Hepatocyte (in vitro differentiated cells): ENCODE measurements around the gene TIMM44. TPM values are rescaled to one million over a fixed set of nuclear protein-coding genes. Genes with fewer than 3 reads are reported as not detected.

Experiments
- DNase-seq: peaks from one replicate; pipeline ENCODE4 v3.0.0-alpha.2; 2016; ENCODE audit warnings: low spot score
- H2AFZ ChIP-seq: fragments of 200-600 bp; sonication (generic); 2 replicates; pipeline ENCODE4 v1.6.0; 2016; ENCODE audit warnings: antibody characterized with exemption, mild to moderate bottlenecking
- H3K27ac ChIP-seq: fragments of 200-600 bp; sonication (generic); 2 replicates; pipeline ENCODE4 v1.5.1; 2016; ENCODE audit warnings: mild to moderate bottlenecking
- H3K27me3 ChIP-seq: fragments of 200-600 bp; sonication (generic); 2 replicates; pipeline ENCODE4 v1.6.1; 2016
- H3K36me3 ChIP-seq: fragments of 200-600 bp; sonication (generic); replicated peaks from 2 replicates; pipeline ENCODE4 v1.5.1; 2016; ENCODE audit warnings: low read depth; ENCODE audit not compliant: insufficient read depth
- H3K4me1 ChIP-seq: fragments of 200-600 bp; sonication (generic); 2 replicates; pipeline ENCODE4 v1.5.1; 2016; ENCODE audit warnings: mild to moderate bottlenecking, moderate library complexity; ENCODE audit not compliant: insufficient read depth
- H3K4me2 ChIP-seq: fragments of 200-600 bp; sonication (generic); 2 replicates; pipeline ENCODE4 v1.6.0; 2016
- H3K4me3 ChIP-seq: fragments of 200-600 bp; sonication (generic); 2 replicates; pipeline ENCODE4 v1.5.1; 2016; ENCODE audit warnings: mild to moderate bottlenecking
- H3K79me2 ChIP-seq: fragments of 200-600 bp; sonication (generic); 2 replicates; pipeline ENCODE4 v1.6.0; 2017; ENCODE audit warnings: mild to moderate bottlenecking
- H3K9me2 ChIP-seq: fragments of 200-600 bp; sonication (generic); replicated peaks from 2 replicates; pipeline ENCODE4 v1.6.0; 2017; ENCODE audit warnings: mild to moderate bottlenecking; ENCODE audit not compliant: insufficient read depth
- H3K9me3 ChIP-seq: fragments of 200-600 bp; sonication (generic); 2 replicates; pipeline ENCODE4 v1.5.1; 2016; ENCODE audit warnings: low read depth, mild to moderate bottlenecking
- H4K20me1 ChIP-seq: fragments of 200-600 bp; sonication (generic); 2 replicates; pipeline ENCODE4 v1.6.0; 2016; ENCODE audit warnings: mild to moderate bottlenecking; ENCODE audit not compliant: insufficient read depth, poor library complexity, severe bottlenecking
- CTCF ChIP-seq: fragments of 200-600 bp; sonication (generic); IDR thresholded peaks from 2 replicates; pipeline ENCODE4 v1.5.1; 2016; ENCODE audit warnings: antibody characterized with exemption, mild to moderate bottlenecking; ENCODE audit not compliant: poor library complexity
- EZH2 ChIP-seq: fragments of 200-600 bp; sonication (generic); IDR thresholded peaks from 2 replicates; pipeline ENCODE4 v1.6.1; 2016; ENCODE audit warnings: antibody characterized with exemption, mild to moderate bottlenecking, borderline replicate concordance
- EZH2phosphoT487 ChIP-seq: fragments of 200-600 bp; sonication (generic); IDR thresholded peaks from one replicate; pipeline ENCODE4 v1.6.1; 2018; ENCODE audit warnings: antibody characterized with exemption, mild to moderate bottlenecking, low read depth, moderate library complexity; ENCODE audit not compliant: unreplicated experiment, severe bottlenecking
- WGBS: methylation state at CpG from one replicate; pipeline ENCODE4 v1.1.6; 2016; ENCODE audit warnings: low lambda C conversion rate; ENCODE audit errors: missing lambda C conversion rate; 5-methylcytosine and 5-hydroxymethylcytosine counted together
- polyA plus RNA-seq: library from polyadenylated mRNA; unstranded; fragments of >200 nt; fragmentation: Nextera tagmentation; extraction: Ambion mirVana; gene quantifications from 2 replicates; pipeline ENCODE4 v1.2.1, GENCODE V29; 2016
- total RNA-seq: library from RNA; depleted of rRNA; stranded (reverse); fragments of >200 nt; gene quantifications from 2 replicates; pipeline ENCODE4 v1.2.3, GENCODE V29; 2014

Gene TIMM44
- total and polyA plus RNA-seq, 2 experiments from 2014 or later = 40.7 to 52.0 TPM

GRCh38 chr19:7923295-7924191, 19.9 kb downstream of the TIMM44 start:
- Histone ChIP-seq H4K20me1 (no peaks in the 10 kb centered on the region), H3K4me1 (peaks cover 23% of the 10 kb centered on the region), H3K36me3 (no peaks in the 10 kb centered on the region), H3K4me2 (no peak overlapping the region), H3K27me3 (no peaks in the 10 kb centered on the region), H2AFZ (no peak overlapping the region), H3K27ac (no peak overlapping the region), H3K79me2 (no peaks in the 10 kb centered on the region), H3K9me3 (no peaks in the 10 kb centered on the region), H3K9me2 (no peaks in the 10 kb centered on the region), H3K4me3 (no peak overlapping the region)
- TF ChIP-seq EZH2phosphoT487 (no peak), EZH2 (no peak), CTCF (no peak)
- WGBS = 90% methylated on average over 30 of the region's 31 CpGs
- DNase-seq = no peak

- DNase-seq = no peak
- Histone ChIP-seq H3K4me1 (peaks cover 23% of the 10 kb centered on the region), H4K20me1 (no peaks in the 10 kb centered on the region), H2AFZ (no peak overlapping the region), H3K27me3 (peaks cover under 1% of the 10 kb centered on the region), H3K79me2 (no peaks in the 10 kb centered on the region), H3K9me2 (no peaks in the 10 kb centered on the region), H3K9me3 (no peaks in the 10 kb centered on the region), H3K36me3 (no peaks in the 10 kb centered on the region), H3K27ac (no peak overlapping the region), H3K4me3 (no peak overlapping the region), H3K4me2 (no peak overlapping the region)
- TF ChIP-seq EZH2 (no peak), EZH2phosphoT487 (no peak), CTCF (no peak)
- 96% methylated on average over 6 of the region's 8 CpGs for WGBS
Observed at GRCh38 chr19:7922836-7923195, 20.6 kb downstream of the TIMM44 start.

GRCh38 chr19:7921967-7922835, 21.3 kb downstream of the TIMM44 start:
- peaks cover 29% of the 10 kb centered on the region for H3K4me1 ChIP-seq
- H3K79me2 ChIP-seq = no peaks in the 10 kb centered on the region
- TF ChIP-seq EZH2phosphoT487 (no peak), EZH2 (no peak), CTCF (no peak)
- no peak for DNase-seq
- H4K20me1 ChIP-seq = no peaks in the 10 kb centered on the region
- WGBS = 95% methylated on average over 31 of the region's 31 CpGs
- no peak overlapping the region for H3K4me2 ChIP-seq
- H3K36me3 ChIP-seq = no peaks in the 10 kb centered on the region
- no peaks in the 10 kb centered on the region for H3K9me3 ChIP-seq
- H3K27ac ChIP-seq = no peak overlapping the region
- no peaks in the 10 kb centered on the region for H3K9me2 ChIP-seq
- H2AFZ ChIP-seq = no peak overlapping the region
- H3K4me3 ChIP-seq = no peak overlapping the region
- H3K27me3 ChIP-seq = peaks cover 6% of the 10 kb centered on the region
